KMS-11 (cell line): ENCODE data around the gene INVS.
"Not testable (repeated sequence)": the region's sequence is repeated elsewhere in the genome, so short reads cannot be mapped to it uniquely, and the experiment has no call there.

Source experiments
- H2AFZ ChIP-seq: fragments of 200-600 bp; sonication (generic); 2 replicates; pipeline ENCODE4 v1.6.1; 2016; ENCODE audit warnings: antibody characterized with exemption, mixed run types, low read depth
- H3K27ac ChIP-seq: fragments of 200-600 bp; sonication (generic); 2 replicates; pipeline ENCODE4 v1.6.1; 2016; ENCODE audit warnings: mild to moderate bottlenecking, mixed run types
- H3K27me3 ChIP-seq: fragments of 200-600 bp; sonication (generic); 2 replicates; pipeline ENCODE4 v1.6.1; 2017; ENCODE audit warnings: mild to moderate bottlenecking, low read depth, mixed run types, moderate library complexity; ENCODE audit not compliant: insufficient read depth
- H3K36me3 ChIP-seq: fragments of 200-600 bp; sonication (generic); 2 replicates; pipeline ENCODE4 v1.6.1; 2017; ENCODE audit warnings: mild to moderate bottlenecking, mixed run types; ENCODE audit not compliant: insufficient read depth
- H3K4me1 ChIP-seq: fragments of 200-600 bp; sonication (generic); 2 replicates; pipeline ENCODE4 v1.6.1; 2016; ENCODE audit warnings: mild to moderate bottlenecking, low read depth, mixed run types; ENCODE audit not compliant: poor library complexity, severe bottlenecking
- H3K4me2 ChIP-seq: fragments of 200-600 bp; sonication (generic); 2 replicates; pipeline ENCODE4 v1.7.0; 2016; ENCODE audit warnings: mild to moderate bottlenecking, mixed run types
- H3K4me3 ChIP-seq: fragments of 200-600 bp; sonication (generic); IDR thresholded peaks from 2 replicates; pipeline ENCODE4 v1.6.1; 2017; ENCODE audit warnings: low read depth, low read length, mixed read lengths; ENCODE audit not compliant: insufficient read depth
- H3K79me2 ChIP-seq: fragments of 200-600 bp; sonication (generic); 2 replicates; pipeline ENCODE4 v1.6.1; 2016; ENCODE audit warnings: low read depth, mixed run types; ENCODE audit not compliant: insufficient read depth
- H3K9ac ChIP-seq: fragments of 200-600 bp; sonication (generic); 2 replicates; pipeline ENCODE4 v1.6.1; 2016; ENCODE audit warnings: mild to moderate bottlenecking, mixed run types
- H4K20me1 ChIP-seq: fragments of 200-600 bp; sonication (generic); 2 replicates; pipeline ENCODE4 v1.6.1; 2016; ENCODE audit warnings: mild to moderate bottlenecking, mixed run types; ENCODE audit not compliant: insufficient read depth
- CTCF ChIP-seq: fragments of 200-600 bp; sonication (generic); conservative IDR thresholded peaks from 2 replicates; pipeline ENCODE4 v1.6.1; 2017; ENCODE audit warnings: low read depth, mild to moderate bottlenecking, antibody characterized with exemption, low read length, moderate library complexity, mixed read lengths

INVS gene

GRCh38 chr9:100317706-100318105 is 218.7 kb downstream of the INVS start:
- H3K36me3 ChIP-seq: no peaks in the 10 kb centered on the region; the same call in 1 of the 2 replicates
- H3K79me2 ChIP-seq: no peaks in the 10 kb centered on the region; the same call in 1 of the 2 replicates

GRCh38 chr9:100322954-100323536 is 224.0 kb downstream of the INVS start:
- peak; percentile 72 for TF ChIP-seq CTCF
- H3K79me2 ChIP-seq: no peaks in the 10 kb centered on the region
- no peak overlapping the region for H3K4me3 ChIP-seq
- no peak overlapping the region for H3K4me2 ChIP-seq
- no peak overlapping the region for H2AFZ ChIP-seq
- H3K4me1 ChIP-seq: peaks cover 8% of the 10 kb centered on the region
- H3K9ac ChIP-seq: no peak overlapping the region
- H3K36me3 ChIP-seq: peaks cover 4% of the 10 kb centered on the region; the same call in 1 of the 2 replicates
- no peaks in the 10 kb centered on the region for H3K27me3 ChIP-seq
- no peaks in the 10 kb centered on the region; the same call in 1 of the 2 replicates for H4K20me1 ChIP-seq
- no peak overlapping the region for H3K27ac ChIP-seq

More at GRCh38 chr9:100317706-100318105, 218.7 kb downstream of the INVS start:
- H4K20me1 ChIP-seq: no peaks in the 10 kb centered on the region; the same call in 1 of the 2 replicates
- no peak overlapping the region for H2AFZ ChIP-seq
- H3K27me3 ChIP-seq: no peaks in the 10 kb centered on the region
- no peak overlapping the region for H3K4me2 ChIP-seq
- H3K4me3 ChIP-seq: no peak overlapping the region
- no peaks in the 10 kb centered on the region for H3K4me1 ChIP-seq
- H3K27ac ChIP-seq: no peak overlapping the region
- no peak for TF ChIP-seq CTCF
- H3K9ac ChIP-seq: no peak overlapping the region

GRCh38 chr9:100324594-100325200 is 225.7 kb downstream of the INVS start:
- Histone ChIP-seq H3K4me1 (peaks cover 8% of the 10 kb centered on the region), H3K36me3 (peaks cover 4% of the 10 kb centered on the region; the same call in 1 of the 2 replicates), H3K4me3 (no peak overlapping the region), H2AFZ (no peak overlapping the region), H3K79me2 (no peaks in the 10 kb centered on the region), H3K27me3 (no peaks in the 10 kb centered on the region), H3K4me2 (no peak overlapping the region), H3K9ac (no peak overlapping the region), H4K20me1 (no peaks in the 10 kb centered on the region; the same call in 1 of the 2 replicates), H3K27ac (no peak overlapping the region)
- TF ChIP-seq CTCF: peak; percentile 67

GRCh38 chr9:100338736-100339135 is 239.7 kb downstream of the INVS start:
- not testable (repeated sequence) for H3K27ac ChIP-seq, H2AFZ ChIP-seq, H3K4me2 ChIP-seq, H3K4me3 ChIP-seq, H3K9ac ChIP-seq, H4K20me1 ChIP-seq, H3K4me1 ChIP-seq, H3K36me3 ChIP-seq, H3K27me3 ChIP-seq
- peaks cover 24% of the 10 kb centered on the region for H3K79me2 ChIP-seq

- no peak overlapping the region for H3K27ac ChIP-seq
- no peaks in the 10 kb centered on the region for H3K36me3 ChIP-seq
- H3K4me3 ChIP-seq: no peak overlapping the region
- no peaks in the 10 kb centered on the region for H3K27me3 ChIP-seq
- H3K79me2 ChIP-seq: peaks cover 30% of the 10 kb centered on the region
- no peak overlapping the region for H3K4me2 ChIP-seq
- TF ChIP-seq CTCF: no peak
- H2AFZ ChIP-seq: no peak overlapping the region
- no peaks in the 10 kb centered on the region for H3K4me1 ChIP-seq
- peaks cover 3% of the 10 kb centered on the region; the same call in 1 of the 2 replicates for H4K20me1 ChIP-seq
- H3K9ac ChIP-seq: no peak overlapping the region
Observed at GRCh38 chr9:100340224-100340623, 241.2 kb downstream of the INVS start.
